Cerebellar cortex (tissue), 1 donor: ENCODE data around the gene AGBL1.

Source experiments
- DNase-seq: peaks from one replicate; pipeline ENCODE4 v3.0.0-alpha.2; 2015; ENCODE audit warnings: low spot score

AGBL1 gene

DNA sequence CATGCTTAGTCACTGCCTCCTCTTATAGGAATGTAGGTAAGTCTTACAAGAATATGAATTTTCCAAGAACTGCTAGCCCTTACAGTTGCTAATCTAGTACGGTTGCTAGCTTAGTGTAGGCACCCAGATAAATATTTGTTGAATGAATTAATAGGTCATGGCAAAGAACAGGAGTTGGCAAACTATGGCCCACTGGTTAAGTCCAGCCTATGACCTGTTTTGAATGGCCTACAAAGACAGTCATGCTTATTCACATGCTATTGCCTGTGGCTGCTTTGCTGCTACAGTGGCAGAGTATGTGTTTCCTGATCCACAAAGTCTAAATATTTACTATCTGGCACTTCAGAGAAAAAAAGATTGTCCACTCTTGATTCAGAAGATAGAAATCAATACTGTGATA, 631.8 kb downstream of the AGBL1 start:
- no peak for DNase-seq

DNA sequence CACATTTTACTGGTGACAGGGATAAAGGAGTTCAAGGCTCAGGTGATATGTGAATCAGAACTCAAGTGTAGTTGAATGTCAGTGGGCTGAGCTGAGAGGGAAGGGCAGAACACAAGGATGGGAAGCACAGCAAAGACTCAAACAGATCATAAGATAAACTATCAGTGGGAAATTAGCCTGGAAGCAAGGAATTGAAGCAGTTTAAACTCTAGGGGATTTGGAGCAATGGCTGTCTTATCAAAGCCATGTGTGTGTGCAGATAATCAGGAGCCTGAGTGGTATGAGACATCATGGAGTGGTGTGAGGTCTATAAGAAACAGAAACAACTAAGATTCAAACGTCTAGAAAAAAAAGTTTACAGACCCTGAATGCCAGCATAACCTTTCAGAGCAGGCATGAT, 634.6 kb downstream of the AGBL1 start:
- DNase-seq = no peak

DNA sequence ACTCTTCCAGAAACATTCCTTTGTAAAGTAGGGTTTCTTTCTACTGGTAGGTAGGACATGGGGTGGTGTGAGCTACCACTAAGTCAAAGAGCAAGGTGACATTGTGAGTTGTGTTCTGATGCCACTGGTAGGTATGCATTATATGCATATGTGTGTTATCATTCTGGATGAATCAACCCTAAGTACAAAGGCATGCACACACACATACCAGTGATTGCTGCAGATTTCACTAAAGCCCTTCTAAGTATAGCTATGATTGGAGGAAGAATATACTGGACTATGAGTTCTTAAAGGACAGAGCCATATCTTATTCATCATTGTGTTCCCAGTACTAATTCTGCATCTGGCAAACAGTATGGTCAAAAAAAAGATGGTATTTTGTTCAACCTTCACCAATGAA, 646.0 kb downstream of the AGBL1 start:
- DNase-seq = no peak

DNA sequence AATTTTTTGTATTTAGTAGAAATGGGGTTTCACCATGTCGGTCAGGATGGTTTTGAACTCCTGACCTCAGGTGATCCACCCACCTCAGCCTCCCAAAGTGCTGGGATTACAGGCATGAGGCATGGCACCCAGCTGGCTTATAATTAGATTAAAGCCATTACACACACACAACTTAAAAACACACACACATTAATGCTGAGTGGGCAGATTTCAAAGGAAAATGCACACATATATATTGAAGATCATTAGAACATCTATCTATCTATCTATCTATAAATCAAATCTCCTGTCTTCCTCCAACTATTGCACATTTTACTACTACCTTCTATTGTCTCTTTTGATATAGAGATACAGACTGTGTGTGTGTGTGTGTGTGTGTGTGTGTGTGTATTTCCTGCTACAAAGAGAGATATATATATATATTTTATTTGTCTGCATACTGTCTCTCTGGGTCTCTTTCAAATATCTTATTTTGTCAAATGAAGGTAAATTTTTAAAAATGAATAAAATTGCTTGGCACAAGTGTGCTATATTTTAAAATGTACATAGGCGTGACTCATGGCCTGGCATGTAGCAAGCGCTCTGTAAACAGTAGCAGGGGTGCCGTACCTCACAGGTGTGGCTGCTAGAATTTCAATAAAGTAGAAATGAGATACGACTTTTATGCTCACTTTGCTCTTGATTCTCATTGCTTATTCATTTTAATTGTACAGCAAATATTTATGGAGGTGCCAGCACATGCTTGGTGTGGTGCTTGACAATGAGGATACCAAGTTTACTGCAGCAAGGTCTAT, 655.8 kb downstream of the AGBL1 start:
- no peak for DNase-seq

DNA sequence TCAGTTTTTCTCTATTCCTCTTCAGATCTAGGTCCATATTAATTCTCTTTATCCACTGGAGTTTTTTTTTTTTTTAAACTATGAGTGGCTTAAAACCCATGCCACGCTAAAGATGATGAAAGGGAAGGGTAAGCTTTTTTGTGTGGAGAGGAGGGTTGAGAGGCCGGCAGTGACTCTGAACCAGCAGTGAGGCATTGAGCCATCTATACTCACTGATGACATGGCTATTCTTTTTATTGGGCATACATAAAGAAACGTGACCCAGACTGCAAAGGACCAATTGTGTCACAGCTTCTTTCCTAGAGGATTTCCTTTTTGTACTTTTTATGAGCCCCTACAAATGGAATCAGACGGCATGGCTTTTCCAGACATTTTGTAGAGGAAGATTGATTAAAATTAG, 662.2 kb downstream of the AGBL1 start:
- no peak for DNase-seq

DNA sequence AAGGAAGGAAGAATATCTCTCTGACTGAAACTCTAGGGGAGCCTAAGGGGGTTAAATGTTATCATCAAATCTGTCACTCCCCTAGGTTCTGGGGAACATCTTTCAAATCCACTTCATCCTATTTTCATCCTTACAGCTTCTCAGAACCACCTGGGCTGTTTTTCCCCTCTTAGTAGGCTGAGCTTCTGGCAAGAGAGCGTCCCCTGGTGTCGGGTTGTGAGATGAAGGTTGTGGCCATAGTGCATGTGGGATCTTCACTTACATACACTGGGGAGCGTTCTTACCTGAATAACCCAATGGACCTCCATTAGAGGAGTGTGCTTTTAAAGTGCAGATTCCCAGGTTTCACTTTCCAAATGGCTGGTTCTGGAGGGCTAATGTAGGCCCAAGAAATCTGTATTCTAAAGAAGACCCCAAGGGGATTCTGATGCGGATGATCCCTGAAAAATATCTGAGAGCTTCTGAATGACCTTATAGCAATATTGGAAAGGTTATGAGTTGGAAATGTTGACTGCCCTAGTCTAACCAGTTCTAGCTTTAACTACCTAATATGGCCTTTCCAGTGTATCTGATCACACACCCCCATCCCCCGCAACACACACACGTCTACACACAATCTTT, 663.7 kb downstream of the AGBL1 start:
- DNase-seq = peak; percentile 31

DNA sequence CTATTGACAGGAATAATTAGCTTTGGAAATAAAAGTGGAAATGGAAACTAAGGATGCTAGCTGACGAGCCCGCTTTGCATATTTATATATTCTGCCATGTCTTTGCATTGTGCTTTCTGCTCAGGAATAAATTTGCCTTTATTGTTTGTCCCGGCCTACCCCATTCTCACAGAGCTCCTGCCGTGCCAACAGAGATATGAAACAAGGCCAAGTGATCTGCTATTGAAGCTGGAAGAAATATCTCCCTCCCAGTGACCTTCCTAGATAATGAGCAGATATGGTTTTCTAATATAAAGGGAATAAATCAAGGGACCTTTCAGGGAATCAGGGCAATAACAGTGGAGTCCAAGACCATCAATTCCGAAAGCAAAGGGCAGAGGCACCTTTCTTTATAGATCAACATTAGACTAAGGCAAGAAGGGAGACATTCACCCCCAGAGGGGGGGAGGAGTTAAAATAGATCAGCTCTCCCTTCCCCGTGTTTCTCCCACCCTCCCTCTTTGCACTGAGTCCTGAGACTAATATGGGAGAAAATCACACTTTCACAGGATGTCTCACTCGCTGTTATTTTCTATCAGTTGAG, 664.6 kb downstream of the AGBL1 start:
- DNase-seq = no peak

DNA sequence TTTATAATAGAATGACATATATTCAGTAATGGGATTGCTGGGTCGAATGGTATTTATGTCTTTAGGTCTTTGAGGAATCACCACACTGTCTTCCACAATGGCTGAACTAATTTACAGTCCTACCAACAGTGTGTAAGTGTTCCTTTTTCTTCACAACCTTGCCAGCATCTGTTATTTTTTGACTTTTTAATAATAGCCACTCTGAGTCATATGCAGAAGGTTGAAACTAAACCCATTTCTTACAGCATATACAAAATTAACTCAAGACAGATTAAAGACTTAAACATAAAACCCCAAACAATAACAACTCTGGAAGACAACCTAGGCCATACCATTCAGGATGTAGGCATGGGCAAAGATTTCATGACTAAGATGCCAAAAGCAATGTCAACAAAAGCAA, 671.4 kb downstream of the AGBL1 start:
- no peak for DNase-seq

DNA sequence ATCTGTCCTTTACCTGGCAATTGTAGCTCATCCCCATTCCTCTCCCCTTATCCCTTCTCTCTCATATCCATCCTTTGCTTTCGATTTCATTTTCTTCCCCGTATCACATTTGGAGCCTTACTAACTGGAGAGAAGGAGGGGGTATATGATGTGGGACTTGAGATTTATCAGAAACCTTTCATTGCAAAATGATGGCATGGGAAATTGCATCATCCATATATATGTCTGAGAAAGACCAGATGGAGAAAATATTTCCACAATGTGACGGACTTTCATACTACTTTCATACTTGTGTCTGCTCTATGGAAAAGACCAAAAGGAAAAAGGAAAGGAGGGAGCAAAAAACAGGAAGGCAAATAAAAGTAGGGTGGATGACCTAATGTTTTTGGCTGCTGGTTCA, 675.2 kb downstream of the AGBL1 start:
- no peak for DNase-seq

DNA sequence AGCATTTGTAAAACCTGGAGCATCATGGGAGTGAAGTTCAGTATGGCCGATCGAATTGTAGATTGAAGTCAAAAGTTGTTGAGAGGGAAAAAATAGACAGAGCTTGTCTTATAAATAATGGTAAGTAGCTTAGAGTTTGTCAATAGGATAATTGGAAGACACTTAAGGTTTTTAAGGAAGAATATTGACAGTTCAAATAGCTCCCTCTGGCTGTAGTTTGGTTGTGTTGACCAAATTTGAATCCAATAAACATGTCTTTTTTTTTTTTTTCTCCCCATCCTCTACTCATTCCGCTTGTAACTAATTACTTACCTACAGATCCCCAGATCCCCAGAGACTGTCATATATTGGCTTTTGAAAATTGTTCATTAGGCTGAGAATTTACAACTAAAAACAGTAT, 677.0 kb downstream of the AGBL1 start:
- DNase-seq = peak; percentile 1

DNA sequence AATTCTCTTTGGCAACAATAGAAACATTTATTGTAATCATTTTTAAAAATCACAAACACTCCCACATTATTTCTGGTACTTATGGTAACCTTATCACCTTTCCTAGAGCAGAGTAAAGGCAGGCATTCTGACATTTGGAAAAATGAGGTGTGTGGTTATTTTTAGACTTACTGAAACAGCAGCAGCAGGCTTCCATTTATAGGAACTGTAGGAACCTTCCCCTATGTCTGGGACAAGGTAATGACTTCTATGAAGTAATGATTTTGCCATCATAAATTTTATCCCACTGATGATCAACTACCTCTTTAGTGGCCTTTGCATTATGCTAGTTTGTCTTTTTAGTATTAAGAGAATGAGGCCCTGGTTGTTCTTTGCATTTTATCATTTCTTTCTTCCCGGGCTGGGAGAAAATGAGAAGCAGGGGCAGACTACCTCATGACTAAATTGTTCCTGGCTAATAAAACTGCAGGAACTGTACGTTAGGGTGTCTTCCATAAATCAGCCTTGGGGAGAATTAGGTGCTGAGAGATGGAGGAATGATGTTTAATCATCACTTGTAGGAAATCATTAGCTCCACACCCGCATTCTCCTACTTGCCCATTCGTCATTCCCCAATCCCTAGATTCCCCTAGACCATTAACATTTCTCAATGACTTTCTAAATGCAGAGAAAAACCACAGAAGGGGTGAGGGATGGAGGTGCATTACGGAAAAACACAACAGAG, 680.3 kb downstream of the AGBL1 start:
- DNase-seq = no peak

DNA sequence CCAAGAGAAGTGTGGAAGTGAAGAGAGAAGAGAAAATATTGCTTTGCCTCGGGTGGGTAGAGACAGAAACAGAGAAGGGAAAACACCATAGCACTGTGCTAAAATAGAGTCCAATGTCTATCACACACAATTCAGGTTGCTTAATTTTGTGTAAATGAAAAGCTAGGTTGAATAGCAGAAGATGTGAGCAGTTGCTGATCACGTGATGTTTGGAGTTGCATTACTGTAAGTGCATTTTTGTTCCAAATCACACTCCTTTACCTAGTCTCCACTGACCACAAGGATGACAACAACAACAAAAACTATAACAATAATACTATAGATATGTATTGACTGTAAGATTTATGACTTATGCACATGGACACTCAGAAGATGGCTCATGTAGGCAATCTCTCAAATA, 683.2 kb downstream of the AGBL1 start:
- no peak for DNase-seq

DNA sequence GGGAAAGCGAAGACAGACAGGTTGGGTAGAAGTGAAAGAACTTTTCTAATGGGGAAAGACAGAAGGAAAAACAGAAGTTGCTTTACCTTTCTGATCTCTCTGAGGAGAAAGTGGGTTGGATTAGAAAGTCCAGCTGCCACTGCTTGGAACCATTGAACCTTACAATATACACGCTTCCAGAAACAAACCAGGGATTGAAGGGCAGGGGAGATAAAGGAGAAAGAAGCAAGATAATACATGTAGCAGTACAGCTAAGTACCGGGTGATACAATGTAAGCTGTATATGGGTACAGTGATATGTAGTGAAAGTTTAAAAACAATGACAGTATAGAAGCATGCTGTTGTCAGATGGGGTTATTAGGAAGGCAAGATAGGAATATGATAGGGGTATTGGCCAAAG, 684.4 kb downstream of the AGBL1 start:
- no peak for DNase-seq

DNA sequence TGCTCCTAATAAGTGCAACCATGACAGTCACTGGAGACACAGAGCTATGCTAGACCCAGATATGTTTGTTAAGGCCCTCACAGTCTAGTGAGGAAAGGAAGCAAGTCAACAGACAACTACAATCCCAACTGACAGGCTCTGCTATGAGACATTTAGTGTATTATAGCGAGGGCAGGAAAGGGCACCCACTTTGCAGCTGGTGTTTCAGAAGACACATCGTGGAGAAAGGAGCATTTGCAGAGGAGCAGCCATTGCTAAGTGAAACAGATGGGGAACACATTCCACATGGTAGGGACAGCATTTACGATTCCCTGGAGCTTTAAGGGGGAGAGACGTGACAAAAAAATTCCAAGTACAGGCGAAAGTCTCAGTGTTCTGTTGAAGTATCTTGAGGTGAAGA, 685.6 kb downstream of the AGBL1 start:
- DNase-seq = no peak

DNA sequence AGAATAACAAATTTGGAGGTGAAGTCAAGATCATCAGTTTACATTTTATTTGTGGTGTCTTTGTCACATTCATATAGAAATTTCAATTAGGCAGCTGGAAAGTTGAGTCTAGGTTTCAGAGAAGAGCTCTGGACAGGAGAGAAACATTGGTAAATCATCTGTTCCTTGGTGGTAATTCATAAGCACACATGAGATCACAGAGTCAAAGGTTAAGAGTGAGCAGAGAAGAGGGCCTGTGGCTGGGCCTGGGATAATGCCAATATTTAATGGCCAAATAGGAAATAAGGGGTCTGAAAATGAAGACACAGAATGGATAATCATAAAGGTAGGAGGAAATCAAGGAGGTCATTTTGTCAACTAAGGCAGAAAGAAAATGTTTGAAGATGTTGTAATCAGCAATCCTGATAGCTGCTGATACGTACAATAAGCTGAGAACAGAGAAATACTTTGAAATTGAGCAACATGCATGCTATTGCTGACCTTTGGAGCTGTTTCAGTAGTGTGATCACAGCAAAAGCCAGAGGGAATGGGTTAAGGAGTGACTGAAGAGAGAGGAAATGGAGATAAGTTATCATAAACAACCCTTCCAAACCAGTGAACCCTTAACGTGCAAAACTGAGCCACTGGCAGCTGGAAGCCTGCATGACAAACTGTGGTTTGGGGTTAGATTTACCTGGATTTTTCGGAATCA, 692.8 kb downstream of the AGBL1 start:
- DNase-seq = no peak

DNA sequence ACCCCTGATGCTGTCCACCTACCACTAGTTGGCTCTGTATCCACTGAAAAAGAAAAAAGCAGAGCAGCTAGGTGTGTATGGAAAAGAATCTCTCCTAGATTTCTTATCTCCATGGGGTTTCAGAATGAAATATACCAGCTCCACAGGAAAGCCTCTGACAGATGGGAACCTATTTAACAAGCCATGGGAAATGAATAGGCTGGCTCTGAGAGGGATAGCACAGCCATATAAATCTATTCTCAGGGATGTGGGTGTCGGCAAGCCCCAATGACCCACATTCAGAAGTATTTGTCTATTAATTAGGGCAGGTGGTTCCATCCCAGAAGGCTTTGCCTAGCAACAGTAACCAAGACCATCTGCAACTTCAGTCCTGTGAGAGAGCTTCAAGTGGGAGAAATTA, 694.1 kb downstream of the AGBL1 start:
- DNase-seq = peak; percentile 79

DNA sequence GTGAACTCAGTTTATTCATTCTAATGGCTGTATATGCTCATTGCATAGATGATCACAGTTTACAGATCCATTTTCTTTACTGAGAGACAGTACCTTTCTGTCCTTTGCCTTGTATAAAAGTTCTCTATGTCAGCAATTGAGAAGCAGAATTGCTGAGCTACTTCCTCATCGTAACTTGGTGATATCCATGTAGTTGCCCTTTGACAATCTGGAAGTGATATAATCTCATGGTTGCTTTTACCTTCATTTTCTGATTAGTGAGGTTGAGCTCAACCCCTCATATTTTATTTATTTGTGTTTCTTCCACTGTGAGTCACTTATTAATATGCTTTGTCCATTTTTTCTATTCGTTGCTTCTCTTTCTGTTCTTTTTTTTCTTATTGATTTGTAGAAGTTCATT, 696.5 kb downstream of the AGBL1 start:
- no peak for DNase-seq

DNA sequence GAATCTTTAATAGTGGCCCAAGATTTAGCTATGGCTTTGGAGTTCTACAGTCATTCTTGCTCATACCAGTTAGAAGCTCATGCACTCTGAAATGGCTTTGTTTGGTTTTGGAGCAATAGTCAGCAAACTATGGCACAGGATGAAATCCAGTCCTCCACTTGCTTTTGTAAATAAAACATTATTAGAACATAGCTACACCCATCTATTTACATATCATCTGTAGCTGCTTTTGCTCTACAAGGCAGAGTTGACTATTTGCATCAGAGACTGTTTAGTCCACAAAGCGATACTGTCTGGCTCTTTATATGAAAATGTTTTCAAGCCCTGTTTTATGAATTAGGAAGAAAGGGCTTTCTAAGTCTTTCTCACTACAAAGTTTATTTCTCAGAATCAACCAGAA, 716.9 kb downstream of the AGBL1 start:
- no peak for DNase-seq

DNA sequence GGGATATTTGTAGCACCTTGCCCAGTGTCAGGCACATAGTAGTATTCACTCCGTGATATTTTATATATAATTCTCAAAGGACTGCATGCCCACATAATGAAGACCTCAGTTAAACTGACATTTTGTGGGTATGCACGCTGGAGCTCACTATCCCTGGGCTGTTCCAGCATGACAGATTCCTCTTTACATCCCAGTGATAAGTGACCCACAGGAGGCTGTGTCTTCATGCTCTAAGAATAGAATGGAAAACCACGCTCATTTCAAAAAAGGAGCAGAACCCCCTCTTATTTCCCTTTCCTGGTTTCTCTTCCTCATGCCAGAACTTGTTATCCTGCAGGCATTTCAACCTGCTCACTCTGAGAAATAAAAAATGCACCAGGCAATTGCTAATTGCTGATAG, 717.5 kb downstream of the AGBL1 start:
- no peak for DNase-seq

DNA sequence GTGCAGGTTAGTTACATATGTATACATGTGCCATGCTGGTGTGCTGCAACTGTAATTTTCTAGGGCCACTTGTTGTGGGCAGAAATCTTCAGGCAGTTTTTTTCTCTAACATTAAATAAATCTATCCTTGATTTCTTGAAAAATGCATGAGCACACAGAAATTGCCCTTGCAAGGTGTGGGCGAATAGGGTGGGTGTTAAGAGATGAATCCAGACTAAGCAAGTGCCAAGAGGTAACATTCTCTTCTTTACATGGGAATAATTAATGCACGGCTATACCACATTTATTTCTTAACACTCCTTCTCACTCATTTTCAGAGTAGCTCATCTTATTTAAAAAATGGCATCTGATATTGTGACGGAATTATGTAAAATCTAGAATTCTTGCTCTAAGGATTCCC, 719.6 kb downstream of the AGBL1 start:
- no peak for DNase-seq

DNA sequence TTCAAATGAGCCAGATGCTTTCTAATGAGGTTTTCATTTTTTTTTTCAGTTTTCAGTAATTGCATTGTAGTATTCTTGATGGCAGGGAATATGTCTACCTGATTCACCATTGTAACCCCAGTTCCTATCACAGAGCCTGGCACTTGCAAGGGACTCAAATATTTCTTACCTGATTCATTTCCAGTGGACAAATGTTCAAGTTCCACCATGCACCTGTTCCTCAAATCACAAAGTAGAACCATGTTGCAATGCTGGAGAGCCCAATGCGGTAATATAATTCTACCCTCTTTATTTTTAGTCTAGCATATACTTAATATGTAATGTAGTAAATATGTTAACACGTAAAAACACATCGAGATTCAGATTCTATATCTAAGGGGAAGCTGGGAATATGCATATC, 722.6 kb downstream of the AGBL1 start:
- no peak for DNase-seq

DNA sequence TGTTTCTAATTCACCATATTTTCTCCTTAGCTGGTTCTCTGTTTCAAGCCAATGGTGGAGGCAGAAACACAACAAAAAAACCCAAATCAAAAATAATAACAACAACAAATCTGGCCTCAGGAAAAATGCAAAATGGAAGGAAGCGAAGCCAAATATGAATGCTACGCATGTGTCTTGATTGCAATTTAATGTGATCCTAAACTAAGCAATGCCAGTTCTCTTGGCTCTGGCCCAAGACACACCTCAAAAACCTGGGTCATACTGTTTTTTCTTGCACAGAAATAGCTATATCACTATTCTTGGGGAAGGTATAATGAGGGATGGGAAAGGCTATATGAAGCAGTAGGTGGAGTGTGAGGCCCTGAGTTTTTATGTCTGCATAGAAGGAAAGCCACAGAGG, 724.7 kb downstream of the AGBL1 start:
- no peak for DNase-seq
